Keratinocyte (primary cell): Measurements from ENCODE around the gene RBM17. TPM values are rescaled to one million over a fixed set of nuclear protein-coding genes. Genes with fewer than 3 reads are reported as not detected.

Experiments used
- DNase-seq: peaks from one replicate; pipeline ENCODE4 v3.0.0-alpha.2; 2011; ENCODE audit warnings: low read depth, missing footprints, low spot score
- FAIRE-seq: peaks from 2 replicates; lab custom pipeline; 2011; peaks lifted over from hg19 to GRCh38; lab: Jason Lieb, UNC
- H2AFZ ChIP-seq: 2 replicates; pipeline ENCODE4 v1.6.0; 2012; ENCODE audit warnings: low read length, control low read depth, inconsistent platforms; ENCODE audit not compliant: control insufficient read depth
- H3K27ac ChIP-seq: 2 replicates; pipeline ENCODE4 v1.5.1; 2011; ENCODE audit warnings: low read length; ENCODE audit not compliant: control insufficient read depth, insufficient read depth
- H3K27me3 ChIP-seq: 3 replicates; pipeline ENCODE4 v1.6.0; 2011; ENCODE audit warnings: low read length; ENCODE audit not compliant: control insufficient read depth, insufficient read depth; ENCODE audit errors: extremely low read depth
- H3K36me3 ChIP-seq, 2 experiments: 2 replicates in 1 of 2; 3 replicates in 1 of 2; pipeline ENCODE4 v1.5.1; 2011; ENCODE audit warnings: low read length in 2 of 2, mild to moderate bottlenecking in 1 of 2; ENCODE audit not compliant: control insufficient read depth in 2 of 2, insufficient read depth in 2 of 2; ENCODE audit errors: extremely low read depth in 1 of 2
- H3K4me1 ChIP-seq: 3 replicates; pipeline ENCODE4 v1.5.1; 2011; ENCODE audit warnings: low read length; ENCODE audit not compliant: control insufficient read depth, insufficient read depth; ENCODE audit errors: extremely low read depth
- H3K4me2 ChIP-seq: 3 replicates; pipeline ENCODE4 v1.6.0; 2011; ENCODE audit warnings: low read depth, low read length; ENCODE audit not compliant: control insufficient read depth, insufficient read depth; ENCODE audit errors: extremely low read depth
- H3K4me3 ChIP-seq, 3 experiments: fragments of 200-600 bp in 1 of 3; sonication (generic) in 1 of 3; 2 replicates in 2 of 3; 3 replicates in 1 of 3; pipeline ENCODE4 v1.5.1; 2011 to 2016; ENCODE audit warnings: low read length in 3 of 3, mild to moderate bottlenecking in 3 of 3, control low read depth in 2 of 3, inconsistent platforms in 1 of 3, low read depth in 1 of 3, mixed read lengths in 1 of 3, mixed run types in 1 of 3, moderate library complexity in 1 of 3; ENCODE audit not compliant: control insufficient read depth in 2 of 3, insufficient read depth in 2 of 3; ENCODE audit errors: extremely low read depth in 1 of 3
- H3K79me2 ChIP-seq: 2 replicates; pipeline ENCODE4 v1.6.0; 2012; ENCODE audit warnings: low read length; ENCODE audit not compliant: control insufficient read depth, insufficient read depth
- H3K9ac ChIP-seq: 3 replicates; pipeline ENCODE4 v1.6.0; 2011; ENCODE audit warnings: low read length; ENCODE audit not compliant: control insufficient read depth, insufficient read depth; ENCODE audit errors: extremely low read depth
- H3K9me1 ChIP-seq: 3 replicates; pipeline ENCODE4 v1.6.0; 2011; ENCODE audit warnings: low read length; ENCODE audit not compliant: control insufficient read depth, insufficient read depth; ENCODE audit errors: extremely low read depth
- H3K9me3 ChIP-seq: 2 replicates; pipeline ENCODE4 v1.5.1; 2012; ENCODE audit warnings: low read depth, low read length; ENCODE audit not compliant: control insufficient read depth
- H4K20me1 ChIP-seq: 3 replicates; pipeline ENCODE4 v1.6.0; 2011; ENCODE audit warnings: low read length; ENCODE audit not compliant: control insufficient read depth, insufficient read depth; ENCODE audit errors: extremely low read depth
- CTCF ChIP-seq, 3 experiments: IDR thresholded peaks in 1 of 3; conservative IDR thresholded peaks in 1 of 3; optimal IDR thresholded peaks in 1 of 3; 2 replicates in 2 of 3; 3 replicates in 1 of 3; pipeline versions ENCODE3 to v1.5.1; 2011; ENCODE audit warnings: low read length in 3 of 3, mild to moderate bottlenecking in 3 of 3, moderate library complexity in 2 of 3, control low read depth in 1 of 3, inconsistent platforms in 1 of 3; ENCODE audit not compliant: insufficient read depth in 2 of 3; ENCODE audit errors: extremely low read depth in 1 of 3
- EZH2 ChIP-seq: IDR thresholded peaks from one replicate; pipeline ENCODE4 v1.6.1; 2012; ENCODE audit warnings: inconsistent platforms, mild to moderate bottlenecking, low read length, moderate library complexity
- dilution Hi-C: fragments of 300-500 bp; cut with MboI; formaldehyde crosslinking; loops from one replicate; pipeline ENCODE4 v1.7.0; 2020; ENCODE audit warnings: low sequenced_read_pairs; ENCODE audit not compliant: extremely low pct_ligation_motif_present
- polyA plus RNA-seq, 5 experiments: library from polyadenylated mRNA; depleted of rRNA in 3 of 5; stranded (reverse) in 3 of 5; stranded (forward) in 1 of 5; unstranded in 1 of 5; fragments of >200 nt; gene quantifications; 1 replicate in 1 of 5; 2 replicates in 3 of 5; 3 replicates in 1 of 5; pipeline versions ENCODE4 v1.2.1 to v1.2.3, GENCODE V29; 2011 to 2012; ENCODE audit warnings: missing spikeins in 2 of 5, low read depth in 1 of 5, low replicate concordance in 1 of 5

Gene RBM17
- polyA plus RNA-seq, 1 donor (not counting 4 experiments of a cell fraction or from before 2014, with no cell fraction given), result 54.8 TPM

- Histone ChIP-seq H3K79me2 (no peaks in the 10 kb centered on the region), H3K4me3 (no peak overlapping the region), H2AFZ (no peak overlapping the region), H3K9ac (no peak overlapping the region), H3K36me3 (no peaks in the 10 kb centered on the region), H3K4me1 (no peaks in the 10 kb centered on the region), H3K4me2 (no peak overlapping the region), H4K20me1 (no peaks in the 10 kb centered on the region), H3K27ac (no peak overlapping the region), H3K9me3 (no peaks in the 10 kb centered on the region), H3K27me3 (peaks cover 8% of the 10 kb centered on the region), H3K9me1 (no peaks in the 10 kb centered on the region)
- FAIRE-seq (no peak), DNase-seq (no peak)
- TF ChIP-seq EZH2, result no peak
- no peak for TF ChIP-seq CTCF (optimal IDR thresholded peaks at IDR 0.05 in 1 of 3, IDR thresholded peaks at IDR 0.05 in 1 of 3, conservative IDR thresholded peaks at IDR 0.05 in 1 of 3; ENCODE audit: extremely low read depth in 1 of 3, insufficient read depth in 2 of 3, low read length in 3 of 3)
- dilution Hi-C loops, result no loop called here
Observed at GRCh38 chr10:6056411-6057135, 32.3 kb upstream of the RBM17 start.

- Histone ChIP-seq H3K4me1 (no peaks in the 10 kb centered on the region), H3K4me3 (no peak overlapping the region), H3K27me3 (peaks cover 12% of the 10 kb centered on the region), H3K27ac (no peak overlapping the region), H3K9me1 (no peaks in the 10 kb centered on the region), H3K4me2 (no peak overlapping the region), H3K79me2 (no peaks in the 10 kb centered on the region), H4K20me1 (no peaks in the 10 kb centered on the region), H3K9me3 (no peaks in the 10 kb centered on the region), H3K36me3 (no peaks in the 10 kb centered on the region), H2AFZ (no peak overlapping the region), H3K9ac (no peak overlapping the region)
- FAIRE-seq (no peak), DNase-seq (no peak)
- no peak for TF ChIP-seq CTCF (optimal IDR thresholded peaks at IDR 0.05 in 1 of 3, IDR thresholded peaks at IDR 0.05 in 1 of 3, conservative IDR thresholded peaks at IDR 0.05 in 1 of 3; ENCODE audit: extremely low read depth in 1 of 3, insufficient read depth in 2 of 3, low read length in 3 of 3)
- TF ChIP-seq EZH2, result no peak
- dilution Hi-C loops, result no loop called here
Observed at GRCh38 chr10:6058682-6059475, 30.0 kb upstream of the RBM17 start.
